NCI-H1092 (cell line): ENCODE data around the gene INAFM2.

Experiments used
- DNase-seq: peaks from one replicate; lab custom pipeline; 2025; lab: John Stamatoyannopoulos, UW

INAFM2 gene

DNA sequence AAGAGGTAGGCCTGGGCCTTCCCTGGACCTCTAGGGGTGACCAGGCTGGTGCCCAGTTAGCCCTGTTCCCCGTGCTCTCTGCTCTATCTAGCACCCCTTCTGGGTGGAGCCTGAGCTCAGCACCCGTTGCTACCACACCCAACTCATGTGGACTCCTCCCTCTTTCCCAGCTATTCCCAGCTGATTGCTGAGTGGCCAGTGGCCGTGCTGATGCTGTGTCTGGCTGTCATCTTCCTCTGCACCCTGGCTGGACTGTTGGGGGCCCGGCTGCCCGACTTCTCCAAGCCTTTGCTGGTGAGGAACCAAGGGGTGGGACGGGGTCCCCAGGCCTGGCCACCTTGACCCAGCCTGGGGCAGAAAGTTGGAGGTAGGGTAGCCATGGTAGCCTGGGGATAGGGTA lies 40.8 kb downstream of the INAFM2 start:
- DNase-seq: no peak

DNA sequence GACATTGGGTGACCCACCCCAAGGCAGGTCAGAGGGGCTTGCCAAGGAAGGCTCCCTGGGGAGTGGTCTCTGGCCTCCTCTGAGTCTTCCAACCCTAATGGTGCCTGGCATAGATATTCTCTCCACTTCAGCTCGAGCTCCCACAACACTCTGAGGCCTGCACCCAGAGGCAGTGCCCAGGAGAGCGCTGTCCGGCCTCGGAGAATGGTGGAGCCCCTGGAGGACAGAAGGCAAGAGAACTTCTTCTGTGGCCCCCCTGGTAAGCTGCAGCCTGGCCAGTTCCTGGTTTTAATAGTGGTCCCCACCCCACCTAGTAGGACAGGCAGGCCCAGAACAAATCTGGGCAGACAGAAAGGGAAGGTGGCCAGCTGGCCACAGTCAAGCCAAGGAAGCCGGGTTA lies 41.5 kb downstream of the INAFM2 start:
- no peak for DNase-seq

- DNase-seq: no peak
Observed at GRCh38 chr15:40365624-40366456, 42.3 kb downstream of the INAFM2 start.

DNA sequence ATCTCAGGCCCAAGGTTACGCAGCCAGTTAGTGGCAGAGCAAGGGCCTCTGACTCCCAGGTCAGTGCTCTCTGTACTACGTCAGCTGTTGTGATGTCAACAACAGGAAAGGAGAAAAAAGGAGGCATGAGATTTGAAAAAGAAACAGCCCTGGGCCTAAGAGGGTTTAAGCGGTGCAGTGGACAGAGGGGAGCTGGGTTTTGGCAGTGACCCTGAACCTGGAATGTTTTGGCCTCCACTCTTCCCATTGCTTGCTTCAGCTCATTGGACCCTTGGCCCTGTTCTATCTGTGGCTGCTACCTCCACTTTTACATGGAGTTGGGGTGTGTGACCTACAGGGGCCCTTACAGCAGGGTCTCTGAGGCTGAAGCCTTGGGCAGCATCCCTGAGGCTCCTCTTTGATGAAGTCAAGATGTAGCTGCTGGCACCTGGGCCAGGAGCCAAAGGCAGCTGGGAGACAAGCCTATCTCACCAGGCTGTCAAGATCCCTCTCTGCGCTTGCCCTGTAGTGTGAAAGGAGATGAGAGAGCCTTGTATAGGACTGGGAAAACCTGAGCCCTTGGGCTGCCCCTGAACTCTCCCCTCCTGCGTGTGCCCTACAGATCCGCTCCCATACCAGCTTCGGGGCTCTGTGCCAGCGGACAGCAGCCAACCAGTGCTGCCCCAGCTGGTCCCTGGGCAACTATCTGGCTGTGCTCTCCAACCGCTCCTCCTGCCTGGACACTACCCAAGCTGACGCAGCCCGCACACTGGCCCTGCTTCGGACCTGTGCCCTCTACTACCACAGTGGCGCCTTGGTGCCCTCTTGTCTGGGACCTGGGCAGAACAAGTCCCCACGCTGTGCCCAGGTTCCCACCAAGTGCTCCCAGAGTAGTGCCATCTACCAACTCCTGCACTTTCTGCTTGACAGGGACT lies 43.2 kb downstream of the INAFM2 start:
- no peak for DNase-seq

DNA sequence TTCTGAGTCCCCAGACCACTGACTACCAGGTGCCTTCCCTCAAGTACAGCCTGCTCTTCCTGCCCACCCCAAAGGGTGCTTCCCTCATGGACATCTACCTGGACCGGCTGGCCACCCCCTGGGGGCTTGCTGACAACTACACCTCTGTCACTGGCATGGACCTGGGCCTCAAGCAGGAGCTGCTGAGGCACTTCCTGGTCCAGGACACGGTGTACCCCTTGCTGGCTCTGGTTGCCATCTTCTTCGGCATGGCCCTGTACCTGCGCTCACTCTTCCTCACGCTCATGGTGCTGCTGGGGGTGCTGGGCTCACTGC lies 43.8 kb downstream of the INAFM2 start:
- DNase-seq: no peak

DNA sequence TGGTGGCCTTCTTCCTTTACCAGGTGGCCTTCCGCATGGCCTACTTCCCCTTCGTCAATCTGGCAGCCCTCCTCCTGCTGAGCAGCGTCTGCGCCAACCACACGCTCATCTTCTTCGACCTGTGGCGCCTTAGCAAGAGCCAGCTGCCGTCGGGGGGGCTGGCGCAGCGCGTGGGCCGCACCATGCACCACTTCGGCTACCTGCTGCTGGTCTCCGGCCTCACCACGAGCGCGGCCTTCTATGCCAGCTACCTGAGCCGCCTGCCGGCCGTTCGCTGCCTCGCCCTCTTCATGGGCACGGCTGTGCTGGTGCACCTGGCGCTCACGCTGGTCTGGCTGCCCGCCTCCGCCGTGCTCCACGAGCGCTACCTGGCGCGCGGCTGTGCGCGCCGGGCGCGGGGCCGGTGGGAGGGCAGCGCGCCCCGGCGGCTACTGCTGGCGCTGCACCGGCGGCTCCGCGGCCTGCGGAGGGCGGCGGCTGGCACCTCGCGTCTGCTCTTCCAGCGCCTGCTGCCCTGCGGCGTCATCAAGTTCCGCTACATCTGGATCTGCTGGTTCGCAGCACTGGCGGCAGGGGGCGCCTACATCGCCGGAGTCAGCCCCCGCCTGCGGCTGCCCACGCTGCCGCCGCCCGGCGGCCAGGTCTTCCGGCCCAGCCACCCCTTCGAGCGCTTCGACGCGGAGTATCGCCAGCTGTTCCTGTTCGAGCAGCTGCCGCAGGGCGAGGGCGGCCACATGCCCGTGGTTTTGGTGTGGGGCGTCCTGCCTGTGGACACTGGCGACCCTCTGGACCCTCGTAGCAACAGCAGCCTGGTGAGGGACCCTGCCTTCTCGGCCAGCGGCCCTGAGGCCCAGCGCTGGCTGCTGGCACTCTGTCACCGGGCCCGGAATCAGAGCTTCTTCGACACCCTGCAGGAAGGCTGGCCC lies 44.5 kb downstream of the INAFM2 start:
- peak; percentile 59 for DNase-seq

DNA sequence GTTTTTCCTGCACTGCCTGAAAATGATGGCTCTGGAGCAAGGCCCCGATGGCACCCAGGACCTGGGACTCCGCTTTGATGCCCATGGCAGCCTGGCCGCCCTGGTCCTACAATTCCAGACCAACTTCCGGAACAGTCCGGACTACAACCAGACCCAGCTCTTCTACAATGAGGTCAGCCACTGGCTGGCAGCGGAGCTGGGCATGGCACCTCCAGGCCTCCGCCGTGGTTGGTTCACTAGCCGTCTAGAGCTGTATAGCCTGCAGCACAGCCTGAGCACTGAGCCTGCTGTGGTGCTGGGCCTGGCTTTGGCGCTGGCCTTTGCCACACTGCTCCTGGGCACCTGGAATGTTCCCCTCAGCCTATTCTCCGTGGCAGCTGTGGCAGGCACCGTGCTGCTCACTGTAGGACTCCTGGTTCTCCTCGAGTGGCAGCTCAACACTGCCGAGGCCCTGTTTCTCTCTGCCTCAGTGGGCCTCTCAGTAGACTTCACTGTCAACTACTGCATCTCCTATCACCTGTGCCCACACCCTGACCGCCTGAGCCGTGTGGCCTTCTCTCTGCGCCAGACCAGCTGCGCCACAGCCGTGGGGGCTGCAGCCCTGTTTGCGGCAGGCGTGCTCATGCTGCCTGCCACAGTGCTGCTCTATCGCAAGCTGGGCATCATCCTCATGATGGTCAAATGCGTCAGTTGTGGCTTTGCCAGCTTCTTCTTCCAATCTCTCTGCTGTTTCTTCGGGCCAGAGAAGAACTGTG lies 45.4 kb downstream of the INAFM2 start:
- DNase-seq: no peak

GRCh38 chr15:40369474-40369869 lies 46.0 kb downstream of the INAFM2 start:
- no peak for DNase-seq

DNA sequence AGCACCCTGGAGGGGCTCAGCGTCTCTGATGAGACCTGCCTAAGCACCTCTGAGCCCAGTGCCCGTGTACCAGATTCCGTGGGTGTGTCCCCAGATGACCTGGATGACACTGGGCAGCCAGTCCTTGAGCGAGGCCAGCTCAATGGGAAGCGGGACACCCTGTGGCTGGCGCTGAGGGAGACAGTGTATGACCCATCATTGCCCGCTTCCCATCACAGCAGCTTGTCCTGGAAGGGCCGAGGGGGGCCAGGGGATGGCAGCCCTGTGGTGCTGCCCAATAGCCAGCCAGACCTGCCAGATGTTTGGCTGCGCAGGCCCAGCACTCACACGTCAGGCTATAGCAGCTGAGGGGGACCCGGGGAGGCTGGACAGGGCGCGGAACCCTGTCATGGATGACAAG lies 46.5 kb downstream of the INAFM2 start:
- no peak for DNase-seq

DNA sequence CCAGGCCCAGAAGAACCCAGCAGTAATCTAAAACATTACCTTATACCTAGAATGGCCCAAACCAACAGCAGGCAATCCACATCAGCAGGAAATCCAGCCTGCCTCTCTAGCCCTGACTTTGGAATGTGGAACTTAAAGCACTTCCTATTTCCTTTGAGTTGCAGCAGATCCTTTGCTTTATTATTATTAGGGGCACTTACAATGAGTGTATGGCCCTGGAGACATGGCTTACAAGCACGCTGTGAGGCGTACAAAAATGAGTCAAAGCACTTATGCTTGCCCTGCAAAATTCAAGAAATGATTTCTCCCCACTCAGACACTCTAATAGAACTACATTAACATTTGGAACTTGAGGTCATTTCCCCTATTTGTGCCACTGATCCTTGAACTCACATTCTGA lies 49.5 kb downstream of the INAFM2 start:
- DNase-seq: no peak
